Activated CD8-positive, alpha-beta T cell treated with anti-CD3 and anti-CD28 coated beads for 36 hours (primary cell): ENCODE results near the gene RSAD1. TPM values are rescaled to one million over a fixed set of nuclear protein-coding genes. Genes with fewer than 3 reads are reported as not detected.
"Not testable (repeated sequence)": the region's sequence is repeated elsewhere in the genome, so short reads cannot be mapped to it uniquely, and the experiment has no call there.

Source experiments
- ATAC-seq: fragments of 200-7000 bp; cut with Tn5 transposase; one replicate; pipeline ENCODE4 v1.10.0; 2021; ENCODE audit warnings: mild to moderate bottlenecking, moderate library complexity
- CTCF ChIA-PET: fragments of 350-600 bp; sonication (Branson Sonifier 250); formaldehyde crosslinking; loops from one replicate; lab custom pipeline; 2021; ENCODE audit warnings: antibody characterized with exemption; lab: Charles Lee
- POLR2A ChIA-PET: fragments of 350-600 bp; sonication (Branson Sonifier 250); formaldehyde crosslinking; loops from one replicate; lab custom pipeline; 2021; ENCODE audit warnings: antibody characterized with exemption; lab: Charles Lee
- DNase-seq: peaks from one replicate; pipeline ENCODE4 v3.0.0-alpha.2; 2020
- H3K27ac Mint-ChIP-seq: one replicate; pipeline ENCODE4 v1.8.0; 2021; ENCODE audit warnings: mild to moderate bottlenecking, mixed read lengths
- H3K27me3 Mint-ChIP-seq: one replicate; pipeline ENCODE4 v1.8.0; 2021; ENCODE audit warnings: mixed read lengths
- H3K36me3 Mint-ChIP-seq: one replicate; pipeline ENCODE4 v1.8.0; 2021; ENCODE audit warnings: low read depth, mixed read lengths
- H3K4me1 Mint-ChIP-seq: one replicate; pipeline ENCODE4 v1.8.0; 2021; ENCODE audit warnings: low read depth, mixed read lengths
- H3K4me3 Mint-ChIP-seq: one replicate; pipeline ENCODE4 v1.8.0; 2021; ENCODE audit warnings: mild to moderate bottlenecking, moderate library complexity, mixed read lengths
- H3K9me3 Mint-ChIP-seq: one replicate; pipeline ENCODE4 v1.8.0; 2021; ENCODE audit warnings: mixed read lengths
- CTCF ChIP-seq: fragments of 200-600 bp; IDR thresholded peaks from one replicate; pipeline ENCODE4 v1.8.0; 2022; ENCODE audit warnings: antibody characterized with exemption, mild to moderate bottlenecking
- intact Hi-C: fragments of 100-400 bp; cut with micrococcal nuclease; formaldehyde crosslinking; loops from one replicate; pipeline ENCODE4 v1.10.0; 2022
- total RNA-seq, 2 experiments: library from RNA; stranded (reverse); gene quantifications; one replicate each; pipeline ENCODE4 v1.2.3, GENCODE V29; 2021

RSAD1 gene
- total RNA-seq, 2 experiments from 2014 or later = 39.2 to 40.7 TPM

DNA sequence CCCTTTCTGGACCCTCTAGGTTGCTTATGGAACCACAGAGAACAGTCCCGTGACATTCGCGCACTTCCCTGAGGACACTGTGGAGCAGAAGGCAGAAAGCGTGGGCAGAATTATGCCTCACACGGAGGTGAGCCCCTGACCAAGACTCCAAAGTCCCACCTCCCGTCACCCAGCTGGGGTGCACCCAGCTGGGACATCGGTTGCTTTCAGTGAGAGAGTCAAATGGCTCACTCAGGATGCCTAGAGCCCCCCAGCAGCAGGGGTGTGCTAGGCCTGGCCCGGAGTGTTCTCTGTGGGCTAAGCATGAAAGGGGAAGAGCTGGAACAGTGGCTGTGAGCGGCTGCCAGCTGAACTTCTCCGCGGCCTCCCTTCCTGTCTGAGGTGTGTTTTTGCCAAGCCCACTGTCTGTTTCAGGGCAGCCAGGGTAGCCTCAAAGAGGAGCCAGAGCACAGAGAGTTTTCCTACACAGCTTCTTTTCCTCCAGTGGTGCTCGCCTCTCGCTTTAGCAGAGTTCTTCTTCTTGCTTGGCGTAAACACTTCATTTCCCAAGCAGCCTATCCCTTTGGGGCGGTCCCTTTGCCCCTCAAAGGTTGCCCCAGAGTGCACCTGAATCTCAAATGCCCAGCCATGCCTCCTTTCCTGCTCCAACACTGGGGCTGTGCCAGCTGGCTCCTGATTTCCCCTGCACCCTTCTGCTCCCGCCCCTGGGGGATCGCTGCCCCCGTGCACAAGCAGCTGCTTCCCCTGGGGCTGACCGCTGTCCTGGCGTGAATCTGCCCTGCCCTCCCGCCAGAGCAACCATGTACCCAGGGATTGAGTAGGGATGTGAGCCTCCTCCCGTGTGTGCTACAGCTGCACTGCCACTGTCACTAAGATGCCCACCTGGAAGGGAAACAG lies 7.4 kb upstream of the RSAD1 start:
- Mint-ChIP-seq H3K27me3 (peaks cover 16% of the 10 kb centered on the region), H3K4me1 (peaks cover 4% of the 10 kb centered on the region), H3K36me3 (no peaks in the 10 kb centered on the region), H3K9me3 (no peaks in the 10 kb centered on the region), H3K4me3 (no peak overlapping the region), H3K27ac (no peak overlapping the region)
- ChIA-PET CTCF (interaction anchor here (1.1 to 3.6 kb wide), 4 partner anchors 7 to 155 kb away, joined by 3 to 14 read pairs (median 4); partner anchors contain the start of gene LRRC59), POLR2A (interaction anchor here (0.8 to 1.2 kb wide), 4 partner anchors 8 to 30 kb away, joined by 3 read pairs; no protein-coding TSS in a partner anchor)
- TF ChIP-seq CTCF = no peak
- ATAC-seq (peak; percentile 30), DNase-seq (no peak)
- intact Hi-C loops = no loop called here

DNA sequence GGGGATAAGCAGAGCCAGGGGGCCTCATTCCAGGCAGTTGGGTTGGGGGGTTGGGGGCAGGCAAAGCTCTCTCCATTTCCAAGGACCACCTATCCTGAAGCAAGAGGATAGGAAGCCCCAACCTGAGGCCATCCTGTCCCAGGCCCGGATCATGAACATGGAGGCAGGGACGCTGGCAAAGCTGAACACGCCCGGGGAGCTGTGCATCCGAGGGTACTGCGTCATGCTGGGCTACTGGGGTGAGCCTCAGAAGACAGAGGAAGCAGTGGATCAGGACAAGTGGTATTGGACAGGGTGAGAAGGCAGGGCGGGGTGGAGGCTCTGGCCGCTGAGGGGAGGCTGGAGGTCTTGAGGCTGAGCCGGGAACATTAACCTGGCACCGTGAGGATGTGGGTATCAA lies 6.4 kb upstream of the RSAD1 start:
- intact Hi-C loops = no loop called here
- Mint-ChIP-seq H3K4me3 (no peak overlapping the region), H3K27ac (no peak overlapping the region), H3K4me1 (peaks cover 4% of the 10 kb centered on the region), H3K36me3 (no peaks in the 10 kb centered on the region), H3K9me3 (no peaks in the 10 kb centered on the region), H3K27me3 (peaks cover 17% of the 10 kb centered on the region)
- ChIA-PET POLR2A (interaction anchor here (0.8 kb wide), 1 partner anchor 13 kb away, joined by 3 read pairs; no protein-coding TSS in a partner anchor), CTCF (interaction anchor here (3.6 kb wide), 1 partner anchor 75 kb away, joined by 14 read pairs; the partner anchor contains the start of gene LRRC59)
- no peak for ATAC-seq
- TF ChIP-seq CTCF = no peak
- DNase-seq = no peak

DNA sequence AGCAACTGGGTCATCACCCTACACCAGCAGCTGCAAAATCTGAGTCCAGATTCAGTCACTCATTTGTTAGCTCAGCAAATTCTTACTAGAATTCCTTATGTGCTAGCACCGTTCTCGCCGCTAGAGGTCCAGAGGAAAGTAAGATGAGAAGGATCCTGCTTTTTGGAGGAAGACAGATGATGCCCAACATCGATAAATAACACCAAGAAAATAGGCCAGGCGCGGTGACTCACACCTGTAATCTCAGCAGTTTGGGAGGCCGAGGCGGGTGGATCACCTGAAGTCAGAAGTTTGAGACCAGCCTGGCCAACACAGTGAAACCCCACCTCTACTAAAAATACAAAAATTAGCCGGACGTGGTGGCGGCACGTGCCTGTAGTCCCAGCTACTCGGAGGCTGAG lies 5.9 kb upstream of the RSAD1 start:
- H3K4me1 Mint-ChIP-seq, H3K9me3 Mint-ChIP-seq, ATAC-seq, H3K27ac Mint-ChIP-seq, intact Hi-C loops, H3K4me3 Mint-ChIP-seq, H3K36me3 Mint-ChIP-seq, POLR2A ChIA-PET, DNase-seq: not testable (repeated sequence)
- CTCF ChIA-PET = interaction anchor here (0.7 to 3.6 kb wide), 3 partner anchors 11 to 75 kb away, joined by 3 to 14 read pairs (median 3); partner anchors contain the start of gene LRRC59
- H3K27me3 Mint-ChIP-seq = peaks cover 14% of the 10 kb centered on the region

DNA sequence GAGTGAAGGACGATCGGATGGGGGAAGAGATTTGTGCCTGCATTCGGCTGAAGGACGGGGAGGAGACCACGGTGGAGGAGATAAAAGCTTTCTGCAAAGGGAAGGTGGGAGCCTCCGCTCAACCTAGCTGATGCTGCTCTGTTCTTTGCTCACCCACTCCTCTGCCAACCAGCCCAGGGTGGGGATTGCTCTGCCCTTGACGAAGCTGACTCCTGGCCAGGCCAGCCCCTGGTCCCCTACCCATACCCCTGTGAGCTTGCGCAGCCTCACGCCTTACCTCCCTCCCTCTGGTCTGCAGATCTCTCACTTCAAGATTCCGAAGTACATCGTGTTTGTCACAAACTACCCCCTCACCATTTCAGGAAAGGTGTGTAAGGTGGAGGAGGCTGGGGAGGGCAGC lies 4.8 kb upstream of the RSAD1 start:
- no peak for ATAC-seq
- CTCF ChIA-PET = interaction anchor here (0.9 to 3.6 kb wide), 4 partner anchors 10 to 156 kb away, joined by 3 to 14 read pairs (median 4); partner anchors contain the start of gene LRRC59
- Mint-ChIP-seq H3K27me3 (peaks cover 7% of the 10 kb centered on the region), H3K4me1 (peaks cover 6% of the 10 kb centered on the region), H3K4me3 (no peak overlapping the region), H3K27ac (no peak overlapping the region), H3K36me3 (no peaks in the 10 kb centered on the region), H3K9me3 (no peaks in the 10 kb centered on the region)
- POLR2A ChIA-PET = interaction anchor here (0.6 kb wide), 1 partner anchor 17 kb away, joined by 4 read pairs; no protein-coding TSS in a partner anchor
- no peak for TF ChIP-seq CTCF
- DNase-seq = no peak
- intact Hi-C loops = no loop called here

- ATAC-seq = no peak
- Mint-ChIP-seq H3K9me3 (no peaks in the 10 kb centered on the region), H3K27me3 (peaks cover 5% of the 10 kb centered on the region), H3K27ac (no peak overlapping the region), H3K36me3 (peaks cover under 1% of the 10 kb centered on the region), H3K4me3 (no peak overlapping the region), H3K4me1 (peaks cover 7% of the 10 kb centered on the region)
- no peak for TF ChIP-seq CTCF
- ChIA-PET POLR2A (no interaction called here), CTCF (interaction anchor here (1.0 to 1.1 kb wide), 2 partner anchors 27 to 77 kb away, joined by 4 read pairs; partner anchors contain the start of gene LRRC59)
- intact Hi-C loops = no loop called here
- no peak for DNase-seq
Measured at GRCh38 chr17:50474523-50474922, 4.1 kb upstream of the RSAD1 start.
